Loucy (cell line): ENCODE results near the gene DNAJA3.

Experiments
- H2AFZ ChIP-seq: fragments of 200-600 bp; sonication (generic); 2 replicates; pipeline ENCODE4 v1.6.0; 2016; ENCODE audit warnings: antibody characterized with exemption, mild to moderate bottlenecking, low read length, moderate library complexity
- H3F3A ChIP-seq: fragments of 200-600 bp; 2 replicates; pipeline ENCODE4 v1.6.0; 2016; ENCODE audit warnings: antibody characterized with exemption, low read depth, mild to moderate bottlenecking
- H3K27me3 ChIP-seq: fragments of 200-600 bp; sonication (generic); 2 replicates; pipeline ENCODE4 v1.6.1; 2014; ENCODE audit warnings: low read length, mild to moderate bottlenecking; ENCODE audit not compliant: insufficient read depth, poor library complexity, severe bottlenecking
- H3K36me3 ChIP-seq: fragments of 200-600 bp; sonication (generic); 2 replicates; pipeline ENCODE4 v1.6.1; 2016; ENCODE audit warnings: low read length; ENCODE audit not compliant: insufficient read depth
- H3K4me1 ChIP-seq: fragments of 200-600 bp; sonication (generic); 2 replicates; pipeline ENCODE4 v1.5.1; 2014; ENCODE audit warnings: low read length, mild to moderate bottlenecking; ENCODE audit not compliant: insufficient read depth, poor library complexity, severe bottlenecking
- H3K4me2 ChIP-seq: fragments of 200-600 bp; sonication (generic); 2 replicates; pipeline ENCODE4 v1.6.0; 2014; ENCODE audit warnings: antibody characterized with exemption, low read length, low read depth, mild to moderate bottlenecking; ENCODE audit not compliant: poor library complexity, severe bottlenecking
- H3K4me3 ChIP-seq: fragments of 200-600 bp; sonication (generic); 2 replicates; pipeline ENCODE4 v1.5.1; 2014; ENCODE audit warnings: low read length, mild to moderate bottlenecking, mixed read lengths; ENCODE audit not compliant: poor library complexity, severe bottlenecking
- H3K79me2 ChIP-seq: fragments of 200-600 bp; sonication (generic); 2 replicates; pipeline ENCODE4 v1.6.1; 2014; ENCODE audit warnings: low read length; ENCODE audit not compliant: insufficient read depth
- H3K9ac ChIP-seq: fragments of 200-600 bp; sonication (generic); 2 replicates; pipeline ENCODE4 v1.6.0; 2014; ENCODE audit warnings: mild to moderate bottlenecking, low read depth, low read length, moderate library complexity; ENCODE audit not compliant: poor library complexity, severe bottlenecking
- H3K9me2 ChIP-seq: fragments of 200-600 bp; sonication (generic); replicated peaks from 2 replicates; pipeline ENCODE4 v1.6.1; 2016; ENCODE audit warnings: low read depth, low read length, mixed read lengths
- H3K9me3 ChIP-seq: fragments of 200-600 bp; sonication (generic); 2 replicates; pipeline ENCODE4 v1.6.1; 2014; ENCODE audit warnings: mild to moderate bottlenecking, antibody characterized with exemption, low read length, low read depth; ENCODE audit not compliant: insufficient read depth
- H4K20me1 ChIP-seq: fragments of 200-600 bp; sonication (generic); 2 replicates; pipeline ENCODE4 v1.6.0; 2014; ENCODE audit warnings: antibody characterized with exemption, low read length, mild to moderate bottlenecking; ENCODE audit not compliant: insufficient read depth, poor library complexity, severe bottlenecking
- CTCF ChIP-seq: fragments of 200-600 bp; sonication (generic); conservative IDR thresholded peaks from 2 replicates; pipeline ENCODE4 v1.5.1; 2014; ENCODE audit warnings: mild to moderate bottlenecking, antibody characterized with exemption, low read length
- EZH2phosphoT487 ChIP-seq: fragments of 200-600 bp; IDR thresholded peaks from 2 replicates; pipeline ENCODE4 v1.6.1; 2018; ENCODE audit warnings: antibody characterized with exemption, mild to moderate bottlenecking, moderate library complexity, borderline replicate concordance

The DNAJA3 gene

GRCh38 chr16:4487955-4488498 is 62.4 kb downstream of the DNAJA3 start:
- Histone ChIP-seq H3K9ac (peak overlapping the region; percentile 35), H3K79me2 (peaks cover 13% of the 10 kb centered on the region; the same call in 1 of the 2 replicates), H4K20me1 (no peaks in the 10 kb centered on the region)

DNA sequence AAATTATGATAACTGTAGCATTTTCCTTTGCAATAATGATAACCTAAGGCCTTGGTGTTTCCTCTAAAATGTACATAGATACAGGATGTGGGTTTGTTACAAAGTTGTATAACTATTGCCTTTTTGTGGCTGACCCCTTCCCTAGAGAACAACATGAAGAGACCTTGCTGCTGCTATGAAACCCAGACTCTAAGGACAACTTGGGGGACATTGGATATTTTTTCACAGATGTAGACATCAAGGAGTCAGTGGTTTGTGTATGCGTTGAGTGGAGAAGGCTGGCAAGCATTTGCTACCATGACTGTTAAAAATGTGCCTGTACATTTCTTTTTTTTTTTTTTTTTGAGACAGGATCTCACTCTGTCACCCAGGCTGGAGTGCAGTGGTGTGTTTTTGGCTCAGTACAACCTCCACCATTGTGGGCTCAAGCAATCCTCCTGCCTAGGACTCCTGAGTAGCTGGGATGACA is 62.9 kb downstream of the DNAJA3 start:
- Histone ChIP-seq H2AFZ (no peak overlapping the region), H3K4me2 (peak overlapping the region; percentile 71), H3K9ac (peak overlapping the region; percentile 59), H3K79me2 (peaks cover 13% of the 10 kb centered on the region; the same call in 1 of the 2 replicates), H4K20me1 (no peaks in the 10 kb centered on the region), H3K36me3 (no peaks in the 10 kb centered on the region), H3K9me3 (no peaks in the 10 kb centered on the region), H3K9me2 (no peaks in the 10 kb centered on the region), H3K4me3 (peak overlapping the region; percentile 48), H3K27me3 (no peaks in the 10 kb centered on the region), H3K4me1 (peaks cover 20% of the 10 kb centered on the region), H3F3A (peaks cover 2% of the 10 kb centered on the region; the same call in 1 of the 2 replicates)
- TF ChIP-seq CTCF (no peak), EZH2phosphoT487 (no peak)

More at GRCh38 chr16:4487955-4488498, 62.4 kb downstream of the DNAJA3 start:
- H3K4me2 ChIP-seq, result peak overlapping the region; percentile 71
- peak overlapping the region; percentile 48 for H3K4me3 ChIP-seq
- H3K4me1 ChIP-seq, result peaks cover 20% of the 10 kb centered on the region
- H3K36me3 ChIP-seq, result no peaks in the 10 kb centered on the region
- no peak for TF ChIP-seq EZH2phosphoT487
- no peak for TF ChIP-seq CTCF
- no peaks in the 10 kb centered on the region for H3K27me3 ChIP-seq
- no peaks in the 10 kb centered on the region for H3K9me3 ChIP-seq
- H3K9me2 ChIP-seq, result no peaks in the 10 kb centered on the region
- peaks cover 2% of the 10 kb centered on the region; the same call in 1 of the 2 replicates for H3F3A ChIP-seq
- no peak overlapping the region for H2AFZ ChIP-seq

DNA sequence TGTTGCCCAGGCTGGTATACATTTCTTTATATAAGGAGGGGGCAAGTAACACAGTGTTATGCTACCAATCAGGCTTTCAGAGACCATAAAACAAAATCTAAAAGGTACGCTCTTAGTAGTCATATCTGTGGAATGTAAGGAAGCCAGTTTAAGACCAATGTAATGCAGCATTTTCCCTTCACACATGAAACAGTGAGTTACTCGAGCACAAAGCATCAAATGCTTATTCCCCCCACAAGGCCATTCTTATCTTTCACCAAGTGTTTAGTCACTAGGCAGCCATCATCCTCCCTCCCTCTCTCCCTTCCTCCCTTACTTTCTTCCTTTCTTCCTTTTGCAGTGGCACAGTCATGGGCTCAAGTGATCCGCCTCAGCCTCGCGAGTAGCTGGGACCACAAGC is 63.4 kb downstream of the DNAJA3 start:
- Histone ChIP-seq H3K4me1 (peaks cover 20% of the 10 kb centered on the region), H3F3A (peaks cover 2% of the 10 kb centered on the region; the same call in 1 of the 2 replicates), H3K4me3 (peak overlapping the region; percentile 48), H3K9me2 (no peaks in the 10 kb centered on the region), H3K36me3 (no peaks in the 10 kb centered on the region), H3K9ac (peak overlapping the region; percentile 59), H3K4me2 (peak overlapping the region; percentile 71), H3K27me3 (no peaks in the 10 kb centered on the region), H3K9me3 (no peaks in the 10 kb centered on the region), H3K79me2 (peaks cover 13% of the 10 kb centered on the region; the same call in 1 of the 2 replicates), H2AFZ (no peak overlapping the region), H4K20me1 (no peaks in the 10 kb centered on the region)
- TF ChIP-seq EZH2phosphoT487 (no peak), CTCF (no peak)
